Spleen (tissue), 7 donors: ENCODE data around the gene RFX2.

ENCODE experiments used
- CTCF ChIP-seq, 11 experiments: fragments of 200-600 bp in 7 of 11; fragments of 450-650 bp in 4 of 11; sonication (generic) in 4 of 11; IDR thresholded peaks in 8 of 11; conservative IDR thresholded peaks in 3 of 11; 1 replicate in 7 of 11; 2 replicates in 4 of 11; pipeline versions ENCODE4 v1.4.0 to v1.8.0; 2016 to 2021; ENCODE audit warnings: antibody characterized with exemption in 11 of 11, inconsistent platforms in 4 of 11, mild to moderate bottlenecking in 1 of 11
- POLR2A ChIP-seq, 3 donors: fragments of 450-650 bp; IDR thresholded peaks; one replicate each; pipeline ENCODE4 v1.5.1; 2017; ENCODE audit warnings: antibody characterized with exemption in 3 of 3, mild to moderate bottlenecking in 1 of 3
- POLR2AphosphoS5 ChIP-seq, 3 donors: sonication (generic); formaldehyde crosslinking; IDR thresholded peaks; one replicate each; pipeline ENCODE4 v1.5.1; 2017; ENCODE audit warnings: antibody characterized with exemption in 3 of 3
- donor health status: DM: no; HTN: no; CAD: no; lungs with moderate emphysema.
- donor health status: DM: no; HTN: no; CAD: no.
- donor health status: DM: no; HTN: no; CAD: no.

GRCh38 chr19:6032827-6033226, 77.5 kb downstream of the RFX2 start:
- TF ChIP-seq CTCF (IDR thresholded peaks at IDR 0.05 in 8 of 11, conservative IDR thresholded peaks at IDR 0.05 in 3 of 11) (no peak), POLR2AphosphoS5 (IDR thresholded peaks at IDR 0.05) (no peak), POLR2A (IDR thresholded peaks at IDR 0.05) (no peak)
